HG03571 (cell line): Measurements from ENCODE around the gene DDA1.
A peak's percentile ranks its signal among the peaks of the same experiment; 100 is the strongest.
"Not testable (repeated sequence)": the region's sequence is repeated elsewhere in the genome, so short reads cannot be mapped to it uniquely, and the experiment has no call there.

Experiments used
- ATAC-seq: cut with Tn5 transposase; IDR thresholded peaks from one replicate; pipeline ENCODE4 v1.9.1; 2021; ENCODE audit not compliant: unreplicated experiment

Gene DDA1

DNA sequence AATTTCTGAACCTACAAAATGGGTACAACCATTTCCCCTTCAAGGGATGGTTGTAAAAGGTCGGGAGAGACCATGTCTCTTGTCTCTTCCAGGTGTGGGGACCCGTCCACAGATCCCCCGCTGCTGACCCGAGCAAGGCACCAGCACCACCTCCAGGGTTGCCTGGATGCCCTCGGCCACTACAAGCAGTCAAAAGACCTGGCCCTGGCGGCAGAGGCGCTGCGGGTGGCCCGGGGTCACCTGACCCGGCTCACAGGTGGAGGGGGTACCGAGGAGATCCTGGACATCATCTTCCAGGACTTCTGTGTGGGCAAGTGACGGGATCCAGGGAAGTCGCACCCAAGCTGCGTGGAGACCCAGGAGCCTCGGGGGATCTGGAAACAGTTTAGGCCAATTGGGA lies 32.0 kb downstream of the DDA1 start:
- ATAC-seq: no peak

DNA sequence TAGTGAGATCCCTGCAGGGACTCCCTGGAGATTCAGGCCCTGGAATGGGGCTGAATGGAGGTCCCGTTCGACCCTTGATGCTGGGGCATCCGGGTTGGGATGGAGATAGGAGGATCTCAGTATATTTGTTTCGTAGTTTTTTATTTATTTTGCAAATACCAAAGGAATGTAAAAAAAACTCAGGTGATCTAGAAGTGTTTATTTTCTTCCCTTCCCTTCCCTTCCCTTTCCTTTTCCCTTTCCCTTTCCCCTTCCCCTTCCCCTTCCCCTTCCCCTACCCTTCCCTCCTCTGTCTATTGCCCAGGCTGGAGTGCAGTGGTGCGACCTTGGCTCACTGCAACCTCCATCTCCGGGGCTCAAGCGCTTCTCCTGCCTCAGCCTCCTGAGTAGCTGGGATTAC lies 32.5 kb downstream of the DDA1 start:
- ATAC-seq: no peak

DNA sequence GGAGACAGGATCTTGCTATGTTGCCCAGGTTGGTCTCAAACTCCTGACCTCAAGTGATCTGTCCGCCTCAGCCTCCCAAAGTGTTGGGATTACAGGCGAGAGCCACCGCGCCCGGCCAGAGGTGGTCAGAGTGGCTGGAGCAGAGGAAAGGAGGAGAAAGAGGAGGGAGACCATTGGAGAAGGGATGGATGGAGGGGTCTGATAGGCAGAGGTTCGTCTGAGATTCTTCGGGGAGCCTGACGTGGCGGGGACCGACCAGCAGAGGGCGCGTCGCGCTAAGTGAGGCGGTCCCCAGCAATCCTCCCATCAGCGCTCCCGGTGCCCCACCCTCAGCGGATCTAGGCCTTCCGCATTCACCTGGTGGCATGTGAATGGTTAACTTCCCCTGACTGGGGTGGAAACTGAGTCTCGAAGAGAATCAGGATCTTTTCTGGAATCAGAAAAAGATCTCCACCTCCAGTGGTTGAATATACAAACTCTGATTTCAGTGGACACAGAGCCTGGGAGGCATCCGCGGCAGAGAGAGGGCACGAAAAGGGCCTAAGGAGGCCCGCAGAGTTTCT lies 36.8 kb downstream of the DDA1 start:
- no peak for ATAC-seq

DNA sequence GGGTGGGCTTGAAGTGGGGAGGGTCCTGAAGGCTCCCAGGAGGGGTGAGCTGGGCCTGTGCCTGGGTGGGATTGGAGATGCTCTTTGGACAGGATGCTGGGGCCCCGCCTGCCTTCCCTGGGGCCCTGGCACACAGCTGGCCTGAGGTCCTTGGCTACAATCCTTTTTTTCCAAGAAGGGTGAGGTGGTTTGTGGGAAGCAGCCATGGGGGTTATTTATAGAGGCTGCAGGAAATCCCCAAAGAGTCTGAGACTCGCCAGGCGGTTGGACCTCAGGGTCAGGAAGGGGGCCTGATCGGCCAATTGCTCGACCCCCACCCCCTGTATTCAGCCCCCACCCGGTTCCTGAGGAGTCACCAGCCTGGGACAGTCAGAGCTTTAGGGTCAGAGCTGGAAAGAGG lies 38.0 kb downstream of the DDA1 start:
- no peak for ATAC-seq

DNA sequence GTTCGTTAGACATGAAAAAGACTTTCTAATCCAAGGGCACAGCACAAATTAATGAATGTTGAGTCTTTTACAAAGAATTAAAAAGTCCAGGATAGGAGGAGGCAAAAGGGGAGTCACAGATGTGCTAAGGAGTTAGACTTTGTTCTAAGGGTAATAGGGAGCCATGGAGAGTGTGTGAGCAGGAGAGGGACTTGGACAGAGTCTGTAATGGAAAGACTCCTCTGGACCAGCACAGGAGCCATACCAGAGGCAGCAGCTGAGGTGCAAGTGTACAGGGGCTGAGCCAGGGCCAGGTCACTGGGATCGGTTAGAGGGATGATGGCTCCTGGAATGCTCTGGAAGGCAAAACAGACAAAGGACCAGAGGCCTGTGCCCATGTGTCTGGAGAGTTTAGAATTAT lies 38.5 kb downstream of the DDA1 start:
- ATAC-seq: no peak

DNA sequence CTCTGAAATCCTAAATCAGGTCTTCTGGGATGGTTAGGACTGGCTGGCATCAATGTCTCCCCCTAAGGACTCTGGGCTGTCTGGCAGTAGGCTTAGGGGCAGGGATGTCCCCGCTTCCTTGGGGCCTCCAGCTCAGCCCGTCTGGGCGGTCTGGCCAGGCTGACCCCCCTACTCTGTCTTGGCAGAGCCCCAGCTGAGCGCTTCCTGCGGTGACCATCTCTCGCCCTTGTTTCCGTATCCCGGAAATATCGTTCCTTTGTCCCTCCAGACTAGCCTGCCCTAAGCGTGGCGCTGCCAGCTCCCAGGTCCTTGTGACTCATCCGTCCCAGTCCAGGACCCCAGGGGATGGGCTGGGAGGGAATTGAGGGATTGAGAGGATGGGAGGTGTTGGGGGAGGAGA lies 39.3 kb downstream of the DDA1 start:
- no peak for ATAC-seq

DNA sequence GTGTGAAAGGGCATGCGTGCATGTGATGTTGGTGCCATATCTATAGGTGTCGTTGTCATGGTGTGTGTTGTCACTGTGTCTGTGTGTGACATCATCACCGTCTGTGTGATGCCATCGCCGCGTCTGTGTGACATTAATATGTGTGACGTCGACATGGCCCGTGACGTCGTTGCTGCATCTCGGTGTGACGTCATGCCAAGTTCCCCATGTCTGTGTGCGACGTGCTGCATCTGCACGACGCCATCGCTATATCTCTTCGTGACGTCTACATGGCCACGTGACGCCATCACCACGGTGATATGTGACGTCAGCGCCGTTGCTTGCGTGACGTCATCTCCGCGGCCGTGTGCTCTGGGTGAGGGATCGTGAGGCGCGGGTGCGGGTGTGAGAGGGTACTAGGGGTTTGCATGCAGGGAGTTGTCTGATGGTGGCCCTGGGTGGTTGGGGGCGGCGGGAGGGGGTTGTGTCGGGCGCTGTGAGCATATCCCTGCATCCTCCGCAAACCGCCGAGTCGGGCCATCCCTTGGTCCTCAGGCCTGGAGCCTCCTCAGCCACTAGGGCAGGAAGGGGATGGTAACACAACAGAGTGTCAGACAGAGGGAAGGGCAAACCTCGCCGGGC lies 42.6 kb downstream of the DDA1 start:
- ATAC-seq: no peak

DNA sequence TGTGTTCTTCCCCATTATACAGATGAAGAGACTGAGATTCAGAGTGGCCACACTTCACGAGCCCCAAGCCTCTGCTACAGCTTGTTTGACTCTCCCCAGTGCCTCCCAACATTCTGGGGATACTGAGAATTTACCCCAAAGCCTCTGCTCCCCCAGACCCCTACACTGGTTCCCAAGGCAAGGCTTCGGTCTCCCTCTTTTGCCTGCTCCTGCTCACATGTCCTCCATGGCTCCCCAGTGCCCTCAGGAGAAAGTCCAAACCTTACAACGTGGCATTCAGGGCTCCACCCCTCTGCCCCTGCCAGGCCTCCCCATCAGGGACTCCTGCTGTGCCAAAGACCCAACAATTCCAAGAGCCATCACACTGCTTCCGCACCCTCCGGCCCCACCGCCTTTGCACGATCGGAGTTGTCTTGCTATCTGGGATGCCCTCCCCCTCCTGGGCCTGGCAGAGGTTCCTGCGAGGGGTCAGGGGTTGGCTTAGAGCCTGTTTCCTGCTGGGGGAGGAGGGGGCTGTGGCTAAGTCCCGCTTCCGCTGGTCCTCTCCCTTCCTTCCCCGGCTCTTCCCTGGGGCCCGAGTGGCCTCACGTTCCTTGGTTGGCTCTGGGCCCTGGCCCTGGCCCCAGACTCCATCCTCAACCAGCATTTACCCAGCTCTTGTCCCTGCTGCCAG lies 43.4 kb downstream of the DDA1 start:
- no peak for ATAC-seq

DNA sequence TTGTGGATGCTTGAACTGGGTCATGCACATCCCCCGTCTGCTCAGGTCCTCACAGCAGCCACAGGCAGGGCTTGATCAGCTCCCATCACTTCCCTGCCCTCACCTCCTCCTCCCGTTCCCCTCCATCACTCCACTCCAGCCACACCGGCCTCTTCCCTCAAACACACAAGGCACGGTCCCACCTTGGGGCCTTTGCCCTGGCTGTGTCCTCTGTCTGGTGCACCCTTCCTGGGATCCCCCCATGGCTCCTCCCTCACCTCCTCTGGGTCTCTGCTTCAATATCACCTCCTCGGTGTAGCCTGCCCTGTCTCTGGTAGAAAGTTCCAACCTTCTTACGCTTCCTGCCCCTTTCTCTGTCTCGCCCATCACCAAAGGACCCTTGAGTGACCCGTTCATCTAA lies 44.0 kb downstream of the DDA1 start:
- no peak for ATAC-seq

DNA sequence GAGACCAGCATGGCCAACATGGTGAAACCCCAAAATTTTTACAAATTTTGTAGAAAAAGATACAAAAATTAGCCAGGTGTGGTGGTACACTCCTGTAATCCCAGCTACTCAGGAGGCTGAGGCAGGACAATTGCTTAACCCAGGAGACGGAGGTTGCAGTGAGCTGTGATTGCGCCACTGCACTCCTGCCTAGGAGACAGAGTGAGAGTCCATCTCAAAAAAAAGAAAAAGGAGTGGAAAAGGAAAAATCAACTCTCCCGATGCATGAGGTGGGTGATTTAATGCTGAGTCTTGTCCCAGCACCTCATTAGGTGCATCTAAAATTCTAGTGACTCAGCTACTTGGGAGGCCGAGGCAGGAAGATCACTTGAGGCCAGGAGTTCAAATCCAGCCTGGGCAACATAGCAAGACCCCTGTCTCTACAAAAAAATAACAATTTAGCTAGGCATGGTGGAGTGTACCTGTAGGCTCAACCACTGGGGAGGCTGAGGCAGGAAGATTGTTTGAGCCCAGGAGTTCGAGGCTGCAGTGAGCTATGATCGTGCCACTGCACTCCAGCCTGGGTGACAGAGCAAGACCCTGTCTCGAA lies 47.8 kb downstream of the DDA1 start:
- no peak for ATAC-seq

DNA sequence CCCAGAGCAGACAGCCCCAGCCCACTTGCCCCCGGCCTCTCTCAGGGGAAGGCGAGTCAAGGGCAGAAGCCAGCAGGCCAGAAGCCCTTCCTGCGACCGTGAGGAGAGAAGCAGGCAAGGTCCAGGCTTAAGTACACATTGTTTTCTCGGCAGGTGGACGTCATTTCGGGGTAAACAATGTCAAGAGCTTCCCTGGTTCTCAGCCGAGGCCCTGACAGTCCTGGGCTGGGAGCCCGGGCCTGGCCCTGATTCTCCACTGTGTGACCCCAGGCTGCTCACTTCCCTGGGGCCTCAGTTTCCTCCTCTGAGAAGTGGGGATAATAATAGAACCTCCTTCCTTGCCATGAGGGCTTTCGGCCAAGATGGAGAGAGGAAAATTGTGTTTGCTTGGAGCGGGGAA lies 48.4 kb downstream of the DDA1 start:
- no peak for ATAC-seq

DNA sequence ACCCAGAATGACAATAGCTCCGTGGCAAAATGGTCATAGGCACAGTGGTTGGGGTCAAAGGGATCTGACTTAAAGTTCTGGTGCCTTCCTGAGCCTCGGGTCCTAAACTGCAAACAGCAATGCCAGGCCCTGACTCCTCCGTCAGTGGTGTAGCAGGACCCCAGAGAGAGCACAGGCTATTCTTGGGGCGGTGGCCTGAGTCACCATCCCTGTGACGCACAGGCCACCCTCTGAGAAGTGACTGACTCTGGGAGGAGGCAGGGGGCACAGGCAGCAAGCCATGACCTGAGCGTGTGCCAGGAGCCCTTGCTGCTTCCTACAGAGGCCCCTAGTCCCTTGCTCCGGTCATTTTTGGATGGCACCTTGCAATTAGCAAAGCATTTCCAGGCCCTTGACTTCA lies 49.0 kb downstream of the DDA1 start:
- ATAC-seq: no peak

DNA sequence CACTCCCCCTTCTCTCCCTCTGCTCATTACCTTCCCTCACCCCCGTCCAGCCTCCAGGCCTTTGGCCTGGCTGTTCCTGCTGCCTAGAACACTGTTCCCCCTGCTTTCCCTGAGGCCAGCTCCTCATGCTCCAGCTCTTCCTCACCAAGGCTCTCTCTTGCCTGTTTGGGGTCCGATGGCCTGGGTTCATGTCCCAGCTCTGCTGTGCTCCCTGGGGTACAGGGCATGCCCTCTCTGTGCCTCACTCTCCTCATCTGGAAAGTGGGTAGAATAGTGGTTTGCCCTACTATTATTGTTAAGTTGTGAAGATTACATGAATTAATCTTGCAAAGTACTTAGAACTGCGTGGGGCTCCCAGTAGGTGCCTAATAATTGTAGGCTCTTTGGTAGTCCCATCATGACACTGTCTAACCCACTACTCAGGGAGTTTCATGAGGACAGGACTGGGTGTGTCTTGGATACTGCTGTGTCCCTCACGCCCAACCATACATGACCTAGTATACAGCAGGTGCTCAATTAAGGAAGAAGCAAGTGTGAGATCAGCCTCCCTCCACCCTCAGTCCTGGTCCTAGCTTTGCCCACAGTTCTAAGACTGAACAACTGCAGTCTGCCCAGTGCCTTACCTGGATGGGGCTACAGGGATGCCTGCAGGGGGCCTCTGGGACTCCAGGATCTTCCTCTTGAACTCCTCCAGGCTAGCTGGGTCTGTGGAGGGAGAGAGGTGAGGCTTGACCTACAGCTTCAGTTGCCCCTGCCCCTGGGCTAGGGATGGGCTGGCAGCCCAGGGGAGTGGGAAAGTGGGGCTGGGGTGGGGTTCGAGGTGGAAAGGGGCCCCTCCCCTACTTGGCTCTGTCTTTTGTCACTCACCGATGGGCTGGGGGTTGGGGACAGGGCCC lies 50.8 kb downstream of the DDA1 start:
- ATAC-seq: no peak

DNA sequence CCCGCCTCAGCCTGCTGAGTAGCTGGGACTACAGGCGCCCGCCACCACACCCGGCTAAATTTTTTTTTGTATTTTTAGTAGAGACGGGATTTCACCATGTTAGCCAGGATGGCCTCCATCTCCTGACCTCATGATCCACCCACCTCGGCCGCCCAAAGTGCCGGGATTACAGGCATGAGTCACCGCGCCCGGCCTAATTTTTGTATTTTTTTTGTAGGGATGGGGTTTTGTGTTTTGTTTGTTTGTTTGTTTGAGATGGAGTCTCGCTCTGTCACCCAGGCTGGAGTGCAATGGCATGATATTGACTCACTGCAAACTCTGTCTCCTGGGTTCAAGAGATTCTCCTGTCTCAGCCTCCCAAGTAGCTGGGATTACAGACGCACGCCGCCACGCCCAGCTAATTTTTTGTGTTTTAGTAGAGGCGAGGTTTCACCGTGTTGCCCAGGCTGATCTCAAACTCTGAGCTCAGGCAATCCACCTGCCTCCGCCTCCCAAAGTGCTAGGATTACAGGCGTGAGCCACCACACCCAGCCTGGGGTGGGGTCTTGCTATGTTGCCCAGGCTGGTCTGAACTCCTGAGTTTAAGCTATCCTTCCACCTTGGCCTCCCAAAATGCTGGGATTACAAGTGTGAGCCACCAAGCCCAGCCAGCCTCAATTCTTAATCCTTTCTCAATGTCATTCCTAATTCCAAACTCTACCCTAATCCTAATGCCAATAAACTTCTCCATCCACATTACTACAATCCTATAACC lies 54.7 kb downstream of the DDA1 start:
- ATAC-seq: not testable (repeated sequence)

DNA sequence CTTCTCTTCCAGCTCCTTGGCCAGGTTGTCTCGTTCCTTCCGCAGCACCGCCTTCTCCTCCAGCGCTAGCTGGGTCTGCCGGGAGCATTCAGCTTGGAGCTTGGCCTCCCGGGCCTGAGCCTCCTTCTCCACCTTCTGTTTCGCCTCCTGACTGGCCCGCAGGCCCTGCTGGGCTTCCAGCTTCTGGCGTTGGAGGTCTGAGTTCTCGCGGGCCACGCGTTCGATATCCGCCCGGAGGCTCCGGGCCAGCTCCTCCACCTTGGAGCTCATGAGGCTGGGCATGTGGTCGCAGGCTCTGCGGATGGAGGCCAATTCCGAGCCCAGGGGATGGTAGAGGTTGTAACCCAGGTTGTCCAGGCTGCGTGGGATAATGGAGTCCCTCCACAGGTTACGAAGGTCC lies 56.0 kb downstream of the DDA1 start:
- ATAC-seq: no peak

DNA sequence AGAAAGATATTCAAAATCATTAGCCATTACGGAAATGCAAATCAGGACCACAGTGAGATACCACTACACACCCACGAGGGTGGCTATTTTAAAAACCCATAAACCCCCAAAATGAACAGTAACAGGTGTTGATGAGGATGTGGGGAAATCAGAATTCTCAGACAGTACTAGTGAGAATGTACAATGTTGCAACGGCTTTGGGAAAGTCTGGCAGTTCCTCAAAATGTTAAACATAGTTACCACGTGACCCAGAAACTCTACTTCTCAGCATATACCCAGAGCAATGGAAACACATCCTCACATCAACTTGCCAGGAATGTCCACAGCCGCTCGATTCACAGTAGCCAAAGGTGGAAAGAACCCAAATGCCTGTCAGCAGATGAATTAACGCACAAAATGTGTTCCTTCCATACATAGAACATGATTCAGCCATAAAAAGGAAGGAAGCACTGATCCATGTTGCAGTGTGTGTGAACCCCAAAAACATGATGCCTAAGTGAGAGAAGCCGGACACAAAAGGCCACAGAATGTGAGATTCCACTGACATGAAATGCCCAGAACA lies 60.7 kb downstream of the DDA1 start:
- peak; percentile 72 for ATAC-seq
